DOHH2 (cell line): Measurements from ENCODE around the gene CREBBP.
"Not testable (repeated sequence)": the region's sequence is repeated elsewhere in the genome, so short reads cannot be mapped to it uniquely, and the experiment has no call there.

ENCODE experiments used
- H3F3A ChIP-seq: fragments of 200-600 bp; sonication (generic), shearing (Covaris generic); 2 replicates; pipeline ENCODE4 v1.6.0; 2016; ENCODE audit warnings: antibody characterized with exemption, mild to moderate bottlenecking; ENCODE audit not compliant: control insufficient read depth, insufficient read depth
- H3K27ac ChIP-seq: fragments of 200-600 bp; sonication (generic); 2 replicates; pipeline ENCODE4 v1.5.1; 2014; ENCODE audit warnings: low read depth, mild to moderate bottlenecking, low read length, moderate library complexity
- H3K27me3 ChIP-seq: fragments of 200-600 bp; sonication (generic); 2 replicates; pipeline ENCODE4 v1.6.1; 2014; ENCODE audit warnings: mild to moderate bottlenecking, low read length, mixed read lengths; ENCODE audit not compliant: control insufficient read depth
- H3K36me3 ChIP-seq: fragments of 200-600 bp; sonication (generic); 2 replicates; pipeline ENCODE4 v1.6.1; 2014; ENCODE audit warnings: mild to moderate bottlenecking, low read length, moderate library complexity, mixed read lengths; ENCODE audit not compliant: control insufficient read depth
- H3K4me1 ChIP-seq: fragments of 200-600 bp; sonication (generic); 2 replicates; pipeline ENCODE4 v1.6.1; 2014; ENCODE audit warnings: mild to moderate bottlenecking, low read length, mixed read lengths; ENCODE audit not compliant: control insufficient read depth
- H3K4me2 ChIP-seq: fragments of 200-600 bp; sonication (generic); 2 replicates; pipeline ENCODE4 v1.6.0; 2014; ENCODE audit warnings: mild to moderate bottlenecking, low read length, moderate library complexity
- H3K4me3 ChIP-seq: fragments of 200-600 bp; sonication (generic); 2 replicates; pipeline ENCODE4 v1.5.1; 2014; ENCODE audit warnings: mild to moderate bottlenecking, low read length, mixed read lengths
- H3K79me2 ChIP-seq: fragments of 200-600 bp; sonication (generic); 2 replicates; pipeline ENCODE4 v1.6.1; 2014; ENCODE audit warnings: mild to moderate bottlenecking, low read length, mixed read lengths; ENCODE audit not compliant: control insufficient read depth
- H3K9me2 ChIP-seq: fragments of 200-600 bp; sonication (generic); replicated peaks from 2 replicates; pipeline ENCODE4 v1.6.1; 2014; ENCODE audit warnings: mild to moderate bottlenecking, low read length, mixed read lengths; ENCODE audit not compliant: control insufficient read depth
- H3K9me3 ChIP-seq: fragments of 200-600 bp; sonication (generic); 2 replicates; pipeline ENCODE4 v1.6.1; 2014; ENCODE audit warnings: antibody characterized with exemption, low read length, mixed read lengths; ENCODE audit not compliant: control insufficient read depth, insufficient read depth
- H4K20me1 ChIP-seq: fragments of 200-600 bp; sonication (generic); 2 replicates; pipeline ENCODE4 v1.6.0; 2014; ENCODE audit warnings: low read depth, mild to moderate bottlenecking, antibody characterized with exemption, low read length, moderate library complexity; ENCODE audit not compliant: control insufficient read depth, insufficient read depth
- EZH2phosphoT487 ChIP-seq: fragments of 200-600 bp; sonication (generic); IDR thresholded peaks from 2 replicates; pipeline ENCODE4 v1.6.1; 2017; ENCODE audit warnings: borderline replicate concordance, mild to moderate bottlenecking, antibody characterized with exemption, low read length, moderate library complexity, mixed read lengths
- TF ChIP-seq, protein P1 (sequence below): fragments of 200-600 bp; sonication (generic); IDR thresholded peaks from one replicate; pipeline ENCODE4 v1.5.1; 2014; ENCODE audit warnings: antibody characterized with exemption, mild to moderate bottlenecking, low read depth, low read length; ENCODE audit not compliant: poor library complexity, severe bottlenecking

The CREBBP gene

DNA sequence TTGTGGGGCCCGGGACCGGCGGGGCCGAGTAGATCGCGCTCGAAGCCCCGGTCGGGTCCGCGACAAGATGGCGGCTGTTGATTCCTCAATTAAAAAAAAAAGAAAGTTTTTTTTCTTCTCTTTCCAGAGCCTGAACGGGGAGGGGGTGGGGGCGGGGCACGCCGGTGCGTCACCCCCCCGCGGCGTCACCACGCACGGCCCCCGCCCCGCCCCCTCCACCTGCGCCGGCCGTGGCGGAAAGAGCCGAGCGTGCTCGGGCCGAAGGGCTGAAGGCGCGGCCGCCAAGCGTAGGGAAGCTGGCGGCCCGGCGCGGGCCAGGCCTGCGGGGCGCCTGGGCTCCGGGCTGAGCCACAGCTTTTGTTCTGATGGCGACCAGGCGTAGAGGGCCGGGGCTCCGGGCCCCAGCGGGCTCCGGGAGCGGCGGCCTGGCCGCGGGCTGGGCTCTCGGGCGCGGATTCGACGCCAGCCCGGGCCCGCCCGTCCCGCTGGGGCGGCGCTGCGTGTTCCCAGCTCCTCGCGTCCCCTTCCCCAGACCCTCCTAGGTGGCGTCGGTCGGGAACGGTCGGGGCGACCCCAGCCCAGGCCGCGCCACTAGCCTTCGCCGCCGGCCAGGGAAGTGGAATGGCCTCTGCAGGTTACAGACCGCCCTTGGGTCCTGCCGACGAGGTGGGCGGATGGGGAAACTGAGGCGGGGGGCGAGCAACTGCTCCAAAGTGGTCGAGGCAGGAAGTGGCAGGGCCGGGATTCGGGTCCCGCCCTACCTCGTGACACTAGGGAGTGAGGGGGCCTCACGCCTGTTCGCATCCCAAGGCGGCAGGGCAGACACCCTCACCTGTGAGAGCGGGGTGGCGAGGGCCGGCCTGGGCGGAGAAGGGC lies at the start of gene CREBBP:
Gene CREBBP (minus strand): TSS at position 91 of the 876 bp plus-strand sequence. CDS start 797 bp downstream, outside the sequence.
- Histone ChIP-seq H3K4me3 (peak within 1 kb of the TSS; percentile 97), H3K27me3 (no peaks in the 10 kb centered on the region), H3K79me2 (peaks cover 45% of the 10 kb centered on the region), H3K36me3 (peaks cover 33% of the 10 kb centered on the region), H4K20me1 (peaks cover 30% of the 10 kb centered on the region), H3K27ac (no peak within 1 kb of the TSS), H3K4me1 (peaks cover 34% of the 10 kb centered on the region), H3K4me2 (peak within 1 kb of the TSS; percentile 98), H3K9me2 (no peaks in the 10 kb centered on the region), H3F3A (peaks cover 3% of the 10 kb centered on the region; the same call in 1 of the 2 replicates), H3K9me3 (no peaks in the 10 kb centered on the region)
- TF ChIP-seq EZH2phosphoT487 = no peak
- TF ChIP-seq, protein P1, sequence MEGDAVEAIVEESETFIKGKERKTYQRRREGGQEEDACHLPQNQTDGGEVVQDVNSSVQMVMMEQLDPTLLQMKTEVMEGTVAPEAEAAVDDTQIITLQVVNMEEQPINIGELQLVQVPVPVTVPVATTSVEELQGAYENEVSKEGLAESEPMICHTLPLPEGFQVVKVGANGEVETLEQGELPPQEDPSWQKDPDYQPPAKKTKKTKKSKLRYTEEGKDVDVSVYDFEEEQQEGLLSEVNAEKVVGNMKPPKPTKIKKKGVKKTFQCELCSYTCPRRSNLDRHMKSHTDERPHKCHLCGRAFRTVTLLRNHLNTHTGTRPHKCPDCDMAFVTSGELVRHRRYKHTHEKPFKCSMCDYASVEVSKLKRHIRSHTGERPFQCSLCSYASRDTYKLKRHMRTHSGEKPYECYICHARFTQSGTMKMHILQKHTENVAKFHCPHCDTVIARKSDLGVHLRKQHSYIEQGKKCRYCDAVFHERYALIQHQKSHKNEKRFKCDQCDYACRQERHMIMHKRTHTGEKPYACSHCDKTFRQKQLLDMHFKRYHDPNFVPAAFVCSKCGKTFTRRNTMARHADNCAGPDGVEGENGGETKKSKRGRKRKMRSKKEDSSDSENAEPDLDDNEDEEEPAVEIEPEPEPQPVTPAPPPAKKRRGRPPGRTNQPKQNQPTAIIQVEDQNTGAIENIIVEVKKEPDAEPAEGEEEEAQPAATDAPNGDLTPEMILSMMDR = peak; percentile 13

DNA sequence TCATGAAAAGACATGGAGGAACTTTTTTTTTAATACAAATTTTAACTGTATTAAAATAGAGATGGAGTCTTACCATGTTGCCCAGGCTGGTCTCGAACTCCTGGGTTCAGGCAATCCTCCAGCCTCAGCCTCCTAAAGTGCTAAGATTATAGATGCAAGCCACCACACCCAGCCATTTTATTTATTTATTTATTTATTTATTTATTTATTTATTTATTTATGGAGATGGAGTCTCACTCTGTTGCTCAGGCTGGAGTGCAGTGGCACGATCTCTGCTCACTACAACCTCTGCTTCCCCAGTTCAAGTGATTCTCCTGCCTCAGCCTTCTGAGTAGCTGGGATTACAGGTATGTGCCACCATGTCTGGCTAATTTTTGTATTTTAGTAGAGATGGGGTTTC lies 46.6 kb upstream of the CREBBP start:
- not testable (repeated sequence) for H3F3A ChIP-seq, H3K36me3 ChIP-seq, H3K9me3 ChIP-seq, H3K27me3 ChIP-seq, H3K9me2 ChIP-seq, H4K20me1 ChIP-seq, H3K27ac ChIP-seq, H3K4me2 ChIP-seq, H3K4me1 ChIP-seq, H3K4me3 ChIP-seq, H3K79me2 ChIP-seq

DNA sequence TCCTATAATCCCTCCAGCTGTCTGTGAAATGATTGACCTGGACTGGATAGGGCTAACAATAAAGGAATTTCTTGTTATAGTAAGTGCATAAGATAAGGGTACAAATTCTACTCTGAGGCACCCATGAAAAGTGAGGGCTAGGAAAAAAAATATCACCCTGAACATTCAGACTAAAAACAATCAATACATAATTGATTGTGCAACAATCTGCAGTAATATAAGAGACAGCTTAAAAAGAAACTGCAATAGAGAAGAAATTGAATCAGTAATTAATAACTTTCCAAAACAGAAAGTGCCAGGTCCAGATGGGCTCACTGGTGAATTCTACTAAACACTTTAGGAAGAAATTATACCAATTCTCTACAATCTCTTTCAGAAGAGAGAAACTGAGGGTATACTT lies 44.2 kb upstream of the CREBBP start:
- H3F3A ChIP-seq = no peaks in the 10 kb centered on the region
- no peak overlapping the region for H3K4me3 ChIP-seq
- no peak overlapping the region for H3K27ac ChIP-seq
- no peaks in the 10 kb centered on the region for H3K27me3 ChIP-seq
- no peaks in the 10 kb centered on the region for H3K9me2 ChIP-seq
- TF ChIP-seq, protein P1 = no peak
- no peak for TF ChIP-seq EZH2phosphoT487
- H3K4me2 ChIP-seq = no peak overlapping the region
- H4K20me1 ChIP-seq = no peaks in the 10 kb centered on the region
- no peaks in the 10 kb centered on the region for H3K79me2 ChIP-seq
- no peaks in the 10 kb centered on the region for H3K9me3 ChIP-seq
- H3K36me3 ChIP-seq = no peaks in the 10 kb centered on the region
- H3K4me1 ChIP-seq = no peaks in the 10 kb centered on the region

DNA sequence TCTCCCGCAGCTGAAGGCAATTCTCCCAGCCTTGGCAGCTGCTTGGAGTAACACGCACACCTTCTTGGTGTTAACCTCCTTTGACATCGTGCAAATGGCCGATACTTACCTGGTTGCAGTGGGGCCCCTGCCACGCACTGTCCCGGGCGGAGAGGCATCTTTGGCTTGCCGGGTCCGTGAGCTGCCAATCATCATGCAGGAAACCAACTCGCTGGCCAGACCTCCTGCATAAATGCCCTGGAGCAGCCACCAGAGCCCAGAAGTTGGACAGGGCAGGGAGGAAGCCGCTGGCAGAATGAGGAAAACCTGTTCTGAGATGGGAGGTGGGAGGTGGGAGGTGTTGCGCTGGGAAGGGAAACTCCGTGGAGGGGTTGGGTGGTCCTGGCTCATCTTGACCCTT lies 41.7 kb upstream of the CREBBP start:
- Histone ChIP-seq H3K36me3 (no peaks in the 10 kb centered on the region), H3K9me2 (no peaks in the 10 kb centered on the region), H3K9me3 (peaks cover 7% of the 10 kb centered on the region; the same call in 1 of the 2 replicates), H3K4me2 (no peak overlapping the region), H4K20me1 (no peaks in the 10 kb centered on the region), H3K4me1 (no peaks in the 10 kb centered on the region), H3K27ac (no peak overlapping the region), H3F3A (no peaks in the 10 kb centered on the region), H3K79me2 (no peaks in the 10 kb centered on the region), H3K4me3 (no peak overlapping the region), H3K27me3 (no peaks in the 10 kb centered on the region)
- TF ChIP-seq, protein P1 = no peak
- no peak for TF ChIP-seq EZH2phosphoT487
